ENCODE results near the gene SH3RF3.

SH3RF3 gene

GRCh38 chr2:109377976-109378375 lies 249.0 kb downstream of the SH3RF3 start:
- no peak for DNase-seq (ENCODE audit: low spot score)

DNA sequence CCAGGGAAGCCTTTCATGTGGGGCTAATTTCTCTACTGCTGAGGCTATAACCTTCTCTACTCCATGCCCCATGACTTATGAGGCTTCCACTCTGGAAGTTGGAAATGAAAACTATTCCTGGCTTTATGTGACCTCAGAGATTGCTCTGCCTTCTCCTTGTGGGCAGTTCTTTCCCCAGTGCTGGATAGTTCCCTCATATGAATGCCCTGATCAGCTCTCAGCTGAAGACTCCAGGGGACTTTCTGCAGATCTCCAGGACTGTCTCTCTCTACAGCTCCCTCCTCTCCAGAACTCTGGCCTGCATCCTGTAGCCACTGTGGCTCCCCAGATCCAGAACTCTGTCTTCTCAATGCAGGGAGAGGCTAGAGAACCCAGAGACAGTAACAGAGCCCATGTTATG lies 249.7 kb downstream of the SH3RF3 start:
- no peak for DNase-seq (ENCODE audit: low spot score)

- no peak for DNase-seq (ENCODE audit: low spot score)
Observed at GRCh38 chr2:109379507-109379906, 250.5 kb downstream of the SH3RF3 start.

GRCh38 chr2:109380502-109381326 lies 251.7 kb downstream of the SH3RF3 start:
- DNase-seq (ENCODE audit: low spot score), result no peak

DNA sequence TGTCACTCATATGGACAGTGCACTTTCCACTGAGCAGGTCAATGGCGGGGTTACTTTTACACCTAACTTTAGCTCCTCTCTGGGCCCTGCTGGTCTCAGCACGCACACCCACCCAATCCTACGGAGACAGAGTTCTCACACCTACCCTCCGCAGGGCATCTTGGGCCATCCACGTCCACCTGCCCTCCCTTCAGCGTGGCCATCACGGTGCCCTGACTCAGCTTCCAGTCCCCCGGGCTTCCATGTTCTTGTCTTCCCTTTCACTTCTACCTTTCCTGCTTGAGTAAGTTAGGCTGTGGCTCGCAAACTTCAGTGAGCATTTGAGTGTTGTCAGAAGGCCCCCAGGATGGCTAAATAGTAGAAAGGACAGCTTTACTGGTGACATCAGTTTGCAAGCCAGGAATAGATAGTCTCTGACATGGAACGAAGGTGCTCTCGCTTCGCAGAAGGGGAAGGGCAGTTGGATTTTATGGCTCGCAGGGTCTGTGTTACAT lies 252.4 kb downstream of the SH3RF3 start:
- DNase-seq (ENCODE audit: low spot score), result no peak

- DNase-seq (ENCODE audit: low spot score), result no peak
Observed at GRCh38 chr2:109382226-109382895, 253.4 kb downstream of the SH3RF3 start.

GRCh38 chr2:109382951-109383350 lies 253.9 kb downstream of the SH3RF3 start:
- no peak for DNase-seq (ENCODE audit: low spot score)

DNA sequence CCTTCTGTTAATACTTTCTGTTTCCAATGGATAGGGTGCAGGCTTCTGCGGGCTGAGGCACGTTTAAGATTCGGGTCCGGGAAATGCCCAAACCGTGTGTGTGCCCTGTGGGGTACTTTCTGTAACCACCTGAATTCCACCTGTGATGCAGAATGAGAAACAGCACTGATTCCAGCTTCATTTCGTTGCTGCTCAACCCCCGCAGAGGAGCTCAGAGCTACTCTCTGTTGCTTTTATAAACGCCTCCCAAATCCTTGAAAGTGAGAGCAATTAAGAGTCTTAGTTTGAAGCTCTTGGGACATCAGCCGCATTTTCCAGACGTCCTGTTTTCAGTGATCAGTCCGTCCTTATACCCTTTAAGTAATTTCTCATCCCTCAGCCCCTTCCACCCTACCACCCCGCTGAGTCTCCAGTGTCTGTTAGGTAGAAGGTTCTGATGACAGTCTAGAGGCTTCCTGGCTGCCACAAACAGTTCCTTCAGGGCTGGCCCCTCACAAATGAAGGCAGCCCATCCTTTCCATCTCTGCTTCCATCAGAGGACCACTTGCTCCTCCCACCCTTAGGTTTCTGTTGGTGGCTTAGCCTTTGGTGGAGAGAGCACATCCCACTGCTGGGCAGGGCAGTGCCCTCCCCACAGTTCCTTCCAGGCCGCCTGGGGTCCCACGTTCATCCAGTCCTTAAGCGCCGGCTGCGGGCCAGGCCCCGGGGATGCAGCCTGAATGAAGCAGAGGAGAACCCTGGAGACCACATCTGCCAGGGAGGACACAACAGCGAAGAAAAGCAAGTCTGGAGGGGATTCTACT lies 254.7 kb downstream of the SH3RF3 start:
- no peak for DNase-seq (ENCODE audit: low spot score)

- DNase-seq (ENCODE audit: low spot score), result no peak
Observed at GRCh38 chr2:109384308-109385271, 255.6 kb downstream of the SH3RF3 start.

DNA sequence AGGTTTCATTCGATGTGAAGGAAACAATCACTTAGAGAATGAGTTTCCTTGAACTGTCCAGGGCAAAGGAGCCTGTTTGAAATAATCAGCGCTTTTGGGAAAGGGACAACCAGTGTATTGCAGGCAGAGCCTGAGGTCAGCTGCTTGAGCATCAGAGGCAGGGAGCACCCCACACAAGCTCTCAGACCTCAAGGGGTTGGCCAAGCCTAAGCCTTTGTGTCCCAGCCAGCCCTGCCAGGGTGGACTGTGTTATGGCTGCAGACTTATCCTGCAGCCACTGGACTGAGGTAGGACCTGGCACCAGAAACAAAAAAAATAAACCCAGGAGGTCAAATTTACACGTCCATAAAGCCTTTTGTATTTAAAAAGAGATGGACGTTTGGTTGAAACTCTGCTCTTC lies 256.5 kb downstream of the SH3RF3 start:
- no peak for DNase-seq (ENCODE audit: low spot score)

DNA sequence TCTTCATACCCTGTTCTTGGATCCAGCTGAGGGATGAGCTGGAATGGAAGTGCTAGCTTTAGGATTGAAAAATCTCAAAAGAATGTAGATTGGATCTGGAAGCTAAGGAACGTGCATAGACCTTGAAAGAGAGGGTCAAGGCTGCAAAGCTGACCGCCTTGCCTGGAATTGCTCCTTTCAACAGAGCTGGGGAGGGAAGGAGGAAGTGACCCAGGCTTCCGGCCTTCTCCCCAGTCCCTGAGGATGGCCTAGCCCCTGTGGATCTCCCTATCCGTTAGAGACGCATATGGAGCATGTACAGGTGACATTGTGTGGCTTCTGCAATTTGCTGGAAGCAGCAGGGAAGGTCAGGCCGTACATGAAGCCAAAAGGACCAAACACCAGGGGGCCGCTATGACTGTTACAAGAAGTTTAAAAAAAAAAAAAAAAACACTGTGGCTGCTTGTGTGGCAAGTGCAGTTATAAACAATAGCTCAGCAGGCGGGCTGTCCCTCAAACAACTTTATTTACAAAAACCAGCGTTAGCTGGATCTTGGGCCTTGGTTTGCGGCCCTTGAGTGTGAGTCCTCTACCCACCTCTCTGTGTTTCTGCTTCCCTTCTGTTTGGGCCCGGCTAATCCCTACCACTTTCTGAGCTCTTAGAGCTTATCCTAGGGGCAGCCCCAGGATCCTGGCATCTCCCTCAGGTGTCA lies 257.1 kb downstream of the SH3RF3 start:
- no peak for DNase-seq (ENCODE audit: low spot score)

GRCh38 chr2:109387221-109387735 lies 258.3 kb downstream of the SH3RF3 start:
- DNase-seq (ENCODE audit: low spot score), result no peak

DNA sequence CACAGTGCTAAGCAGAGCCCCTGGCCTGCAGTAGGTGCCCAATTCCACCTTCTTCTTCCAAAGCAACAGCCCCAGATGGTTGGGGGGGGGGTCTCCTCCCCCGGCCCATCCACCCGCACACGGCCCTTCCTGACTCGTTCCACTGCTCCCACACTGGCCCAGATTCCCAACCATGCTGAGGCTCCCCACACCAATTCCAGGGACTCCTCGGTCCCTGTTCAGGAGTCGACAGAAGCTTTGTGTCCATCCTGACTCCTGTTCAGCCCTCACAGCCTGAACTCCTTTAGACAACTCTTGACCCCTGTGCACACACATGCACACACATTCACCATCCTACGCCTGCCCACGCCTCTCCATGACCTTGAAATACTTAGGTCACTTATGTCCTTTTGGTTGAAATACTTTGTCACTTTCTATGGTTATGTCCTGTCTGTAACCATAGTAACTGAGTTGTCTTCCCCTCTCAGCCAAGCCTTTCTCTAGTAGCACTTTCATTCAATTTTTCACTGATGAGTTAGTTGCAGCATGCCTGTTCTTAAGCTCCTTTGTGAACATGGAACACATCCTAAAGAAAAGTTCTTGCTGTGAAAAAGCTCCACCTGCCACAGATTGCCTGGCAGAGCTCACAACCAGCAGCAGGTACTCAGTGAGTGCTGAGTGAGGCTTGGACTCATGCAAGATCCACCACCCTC lies 258.9 kb downstream of the SH3RF3 start:
- DNase-seq (ENCODE audit: low spot score), result no peak

DNA sequence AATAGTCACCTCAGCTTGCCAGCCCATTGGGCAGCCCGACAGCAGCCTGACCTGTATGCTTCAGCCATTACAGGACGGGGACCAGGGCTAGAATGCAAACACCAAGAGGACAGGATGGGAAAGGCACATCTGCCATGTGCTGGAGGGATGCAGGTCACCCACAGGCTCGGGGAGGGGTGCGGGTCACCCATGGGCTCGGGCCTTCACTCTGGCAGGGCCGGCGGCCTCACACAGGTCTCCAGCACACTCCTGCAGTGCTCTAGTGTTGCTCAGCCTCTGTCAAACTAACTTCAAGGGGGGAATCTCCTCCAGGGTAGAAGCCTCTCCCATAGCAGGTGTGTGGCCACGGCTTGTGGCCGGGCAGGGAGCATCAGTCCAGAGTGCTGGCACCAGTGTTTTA lies 262.2 kb downstream of the SH3RF3 start:
- no peak for DNase-seq (ENCODE audit: low spot score)

- DNase-seq (ENCODE audit: low spot score), result no peak
Observed at GRCh38 chr2:109392140-109392539, 263.1 kb downstream of the SH3RF3 start.

DNA sequence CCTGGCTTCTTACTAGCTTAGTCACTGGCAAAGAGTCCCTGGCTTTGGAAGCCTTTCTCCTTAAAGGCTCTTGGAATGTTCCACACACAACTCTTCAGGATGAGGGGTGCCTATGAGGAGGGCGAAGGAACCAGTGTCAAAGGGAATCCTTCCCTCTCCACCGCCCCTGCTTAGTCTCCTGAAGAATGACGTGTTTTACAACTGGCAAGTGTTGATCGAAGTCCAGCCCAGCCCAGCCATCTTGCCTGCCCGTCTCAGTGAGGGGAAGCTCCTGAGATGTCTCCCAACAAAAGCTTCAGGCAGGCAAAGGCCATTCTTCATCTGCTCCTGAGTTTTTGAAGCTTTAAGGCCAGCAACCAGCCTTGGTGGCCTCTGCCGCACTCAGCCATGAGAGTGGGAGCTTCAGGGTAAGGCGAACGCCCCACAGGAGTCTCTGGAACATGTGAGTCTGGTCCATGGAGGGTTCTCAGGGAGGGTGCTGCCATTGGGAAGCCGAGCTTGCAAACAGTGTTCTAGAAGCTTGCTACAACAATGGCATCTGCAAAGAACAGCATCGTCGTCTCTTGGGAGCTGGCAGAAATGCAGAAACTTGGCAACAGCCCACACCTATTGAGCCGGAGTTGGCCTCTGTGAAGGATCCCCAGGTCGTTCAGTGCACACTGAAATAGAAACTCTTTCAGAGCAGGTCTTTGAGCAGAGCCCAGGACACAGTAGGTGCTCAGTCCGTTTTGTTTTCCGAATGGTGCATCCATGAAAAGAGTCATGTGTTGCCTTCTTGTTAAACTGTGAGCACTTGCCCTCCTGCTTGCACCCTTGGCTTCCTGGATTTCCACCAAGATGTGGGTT lies 264.0 kb downstream of the SH3RF3 start:
- DNase-seq (ENCODE audit: low spot score), result no peak

DNA sequence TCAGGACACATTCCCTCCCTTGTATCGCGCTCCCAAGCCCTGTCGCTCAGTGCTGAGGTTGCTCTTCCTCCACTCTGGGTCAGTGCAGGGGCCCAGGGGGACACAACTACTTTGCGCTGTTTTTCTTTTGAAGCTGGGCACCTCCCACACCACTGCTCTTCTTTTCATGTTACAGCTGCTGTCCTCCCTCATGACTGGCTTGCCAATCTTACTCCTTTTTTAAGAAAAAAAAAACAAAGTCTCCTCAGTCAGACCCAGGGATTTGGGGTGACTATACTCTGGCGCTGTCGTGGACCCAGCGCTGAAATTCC lies 264.6 kb downstream of the SH3RF3 start:
- no peak for DNase-seq (ENCODE audit: low spot score)

DNA sequence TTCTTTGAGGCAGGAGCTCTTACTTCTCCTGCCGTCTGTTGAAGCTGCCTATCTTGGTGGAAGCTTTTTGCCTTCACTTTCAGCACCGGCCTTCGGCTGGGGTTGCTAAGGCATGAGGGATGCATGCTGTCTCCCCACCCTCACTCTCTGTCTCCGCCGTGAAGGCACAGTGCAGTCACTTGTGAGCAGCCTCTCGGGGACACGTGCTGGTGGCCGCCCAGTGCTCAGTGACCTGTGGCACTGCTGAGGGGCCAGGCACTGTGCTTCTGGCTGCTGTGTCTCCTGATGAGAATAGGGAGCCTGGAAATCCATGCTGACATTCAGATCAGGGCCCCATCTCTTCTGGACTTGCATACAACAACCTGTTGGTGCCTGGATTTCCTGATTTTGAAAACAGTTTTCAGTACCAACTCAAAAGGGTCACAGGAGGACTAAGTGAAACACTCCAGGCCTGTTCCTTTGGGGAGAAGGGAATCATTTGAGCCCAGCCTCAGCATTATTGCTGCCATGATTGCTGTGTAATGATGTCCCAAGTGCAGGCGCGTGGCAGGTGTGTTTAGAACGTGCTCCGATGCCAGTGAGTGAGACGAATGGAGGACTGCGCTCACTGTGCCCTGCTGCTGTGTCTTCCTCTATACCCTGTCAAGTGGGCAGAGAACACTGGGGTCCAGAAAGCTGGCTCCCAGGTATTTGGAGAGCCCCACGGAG lies 266.6 kb downstream of the SH3RF3 start:
- no peak for DNase-seq (ENCODE audit: low spot score)

Data from NAMALWA (cell line).